Right atrium auricular region (tissue), 2 donors: Measurements from ENCODE around the gene TSC22D3. TPM values are rescaled to one million over a fixed set of nuclear protein-coding genes. Genes with fewer than 3 reads are reported as not detected.

Experiments
- DNase-seq: peaks from one replicate; pipeline ENCODE4 v3.0.0-alpha.2; 2019; ENCODE audit warnings: low spot score
- H3K27ac ChIP-seq, 2 donors: fragments of 200-600 bp; sonication (generic); 1 replicate in 1 of 2; 2 replicates in 1 of 2; pipeline ENCODE4 v1.5.1; 2016 to 2019
- H3K27me3 ChIP-seq, 2 donors: fragments of 200-600 bp; sonication (generic); one replicate each; pipeline versions ENCODE4 v1.5.1 to v1.6.0; 2017 to 2019
- H3K36me3 ChIP-seq: fragments of 200-600 bp; sonication (generic); one replicate; pipeline ENCODE4 v1.5.1; 2016
- H3K4me1 ChIP-seq, 2 donors: fragments of 200-600 bp; sonication (generic); one replicate each; pipeline versions ENCODE4 v1.5.1 to v1.6.0; 2017 to 2019
- H3K4me3 ChIP-seq, 2 donors: fragments of 200-600 bp; sonication (generic); 1 replicate in 1 of 2; 2 replicates in 1 of 2; pipeline ENCODE4 v1.5.1; 2017 to 2019; ENCODE audit warnings: mild to moderate bottlenecking in 1 of 2, moderate library complexity in 1 of 2
- H3K9me3 ChIP-seq, 2 donors: fragments of 200-600 bp; sonication (generic); one replicate each; pipeline ENCODE4 v1.5.1; 2019
- CTCF ChIP-seq, 2 donors: fragments of 200-600 bp; sonication (generic); IDR thresholded peaks; one replicate each; pipeline ENCODE4 v1.5.1; 2019; ENCODE audit warnings: antibody characterized with exemption in 2 of 2
- total RNA-seq, 2 donors: library from RNA; depleted of rRNA; stranded (reverse); fragments of >200 nt; gene quantifications; one replicate each; pipeline ENCODE4 v1.1.0, GENCODE V29; 2016

TSC22D3 gene
- total RNA-seq, 2 donors from 2014 or later = 184 to 193 TPM

- Histone ChIP-seq H3K27ac (peak overlapping the region; percentile 68 to 82), H3K36me3 (no peaks in the 10 kb centered on the region), H3K27me3 (no peaks in the 10 kb centered on the region), H3K4me3 (no peak overlapping the region), H3K4me1 (peaks cover 0 to 41% of the 10 kb centered on the region in 2 donors), H3K9me3 (no peaks in the 10 kb centered on the region)
- DNase-seq = no peak
- TF ChIP-seq CTCF (IDR thresholded peaks at IDR 0.05) = no peak
These were observed 27.1 kb downstream of the TSC22D3 start for GRCh38 chrX:107748506-107748905.

DNA sequence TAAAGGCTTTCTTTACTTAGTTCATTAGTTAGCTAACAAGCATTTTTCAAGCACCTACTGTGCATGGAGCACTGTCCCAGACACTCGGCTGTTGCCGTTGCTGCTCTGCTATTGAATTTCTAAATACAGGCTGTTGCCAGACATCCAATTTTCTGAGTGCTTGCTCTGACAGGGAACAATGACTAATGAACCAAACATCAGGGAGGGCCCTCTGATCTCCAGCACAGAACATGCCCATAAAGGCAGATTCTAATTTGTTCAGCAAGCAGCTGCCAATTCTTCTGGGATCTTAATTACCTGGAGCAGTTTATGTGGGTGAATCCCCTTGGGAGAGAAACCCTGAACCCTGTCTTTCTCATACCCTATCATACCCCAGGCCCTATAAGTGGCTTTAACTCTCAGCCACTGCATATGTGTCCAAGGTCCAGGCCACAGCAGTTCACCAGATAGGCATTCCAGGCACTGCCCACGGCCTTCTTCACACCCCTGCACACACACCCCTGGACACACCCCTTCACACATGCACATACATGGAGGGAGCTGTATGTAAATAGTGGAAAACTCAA is 27.9 kb downstream of the TSC22D3 start:
- Histone ChIP-seq H3K4me1 (peaks cover 0 to 41% of the 10 kb centered on the region in 2 donors), H3K27ac (peak overlapping the region; percentile 68 to 82), H3K4me3 (no peak overlapping the region), H3K27me3 (no peaks in the 10 kb centered on the region), H3K36me3 (no peaks in the 10 kb centered on the region), H3K9me3 (no peaks in the 10 kb centered on the region)
- no peak for TF ChIP-seq CTCF (IDR thresholded peaks at IDR 0.05)
- DNase-seq = no peak

GRCh38 chrX:107744868-107745267 is 30.7 kb downstream of the TSC22D3 start:
- H3K9me3 ChIP-seq = no peaks in the 10 kb centered on the region
- no peaks in the 10 kb centered on the region for H3K36me3 ChIP-seq
- TF ChIP-seq CTCF (IDR thresholded peaks at IDR 0.05) = no peak
- H3K27ac ChIP-seq = no peak overlapping the region
- no peaks in the 10 kb centered on the region for H3K27me3 ChIP-seq
- no peak overlapping the region for H3K4me3 ChIP-seq
- DNase-seq = no peak
- H3K4me1 ChIP-seq = peaks cover 0 to 63% of the 10 kb centered on the region in 2 donors

- Histone ChIP-seq H3K4me1 (peaks cover 0 to 66% of the 10 kb centered on the region in 2 donors), H3K4me3 (no peak overlapping the region), H3K9me3 (no peaks in the 10 kb centered on the region), H3K36me3 (no peaks in the 10 kb centered on the region), H3K27ac (peak overlapping the region; percentile 86 to 93), H3K27me3 (no peaks in the 10 kb centered on the region)
- TF ChIP-seq CTCF (IDR thresholded peaks at IDR 0.05) = no peak
- no peak for DNase-seq
These were observed 31.6 kb downstream of the TSC22D3 start for GRCh38 chrX:107743995-107744394.

- TF ChIP-seq CTCF (IDR thresholded peaks at IDR 0.05) = no peak
- H3K27ac ChIP-seq = peak overlapping the region; percentile 86 to 93
- peaks cover 0 to 65% of the 10 kb centered on the region in 2 donors for H3K4me1 ChIP-seq
- no peaks in the 10 kb centered on the region for H3K9me3 ChIP-seq
- H3K36me3 ChIP-seq = no peaks in the 10 kb centered on the region
- H3K4me3 ChIP-seq = peak overlapping the region in 1 of 2 donors; percentile 22
- no peak for DNase-seq
- H3K27me3 ChIP-seq = no peaks in the 10 kb centered on the region
These were observed 32.8 kb downstream of the TSC22D3 start for GRCh38 chrX:107742700-107743191.

- Histone ChIP-seq H3K36me3 (no peaks in the 10 kb centered on the region), H3K4me3 (no peak overlapping the region), H3K4me1 (peaks cover 0 to 66% of the 10 kb centered on the region in 2 donors), H3K27ac (peak overlapping the region; percentile 86 to 93), H3K27me3 (no peaks in the 10 kb centered on the region), H3K9me3 (no peaks in the 10 kb centered on the region)
- TF ChIP-seq CTCF (IDR thresholded peaks at IDR 0.05) = no peak
- no peak for DNase-seq
These were observed 34.2 kb downstream of the TSC22D3 start for GRCh38 chrX:107741404-107741790.
